ENCODE measurements around the gene TM7SF2. TPM values are rescaled to one million over a fixed set of nuclear protein-coding genes. Genes with fewer than 3 reads are reported as not detected.

TM7SF2 gene
- total RNA-seq, 1 experiment from 2014 or later, result 74.8 TPM

DNA sequence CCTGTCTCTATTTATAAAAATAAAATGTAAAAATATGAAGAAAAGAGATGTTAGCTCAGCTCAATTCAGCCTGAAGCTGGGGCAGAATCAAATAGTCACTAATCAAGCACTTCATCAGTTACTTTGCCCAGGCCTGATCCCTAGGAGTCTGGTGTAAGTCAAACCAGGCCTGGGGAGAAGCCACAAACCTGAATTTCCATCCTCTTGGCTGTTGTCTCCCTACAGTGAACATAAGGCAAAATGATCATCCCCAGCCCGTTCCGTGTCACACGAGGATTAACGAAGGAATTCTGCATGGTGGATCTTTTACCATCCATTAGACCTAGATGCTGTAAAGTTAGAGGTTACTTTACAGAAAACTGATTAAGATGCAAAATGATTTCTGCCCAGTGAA is 46.8 kb upstream of the TM7SF2 start:
- H3K79me1 ChIP-seq (ENCODE audit: insufficient read depth, low read depth, low read length, poor library complexity, severe bottlenecking), result no peaks in the 10 kb centered on the region
- H3K27ac ChIP-seq (ENCODE audit: insufficient read length, low read depth, low read length), result no peak overlapping the region
- H3K27me3 ChIP-seq (ENCODE audit: insufficient read depth, low read length), result no peaks in the 10 kb centered on the region
- H3K4me2 ChIP-seq (ENCODE audit: insufficient read depth, insufficient read length, low read length), result no peak overlapping the region
- H3T11ph ChIP-seq (ENCODE audit: low read length), result no peak overlapping the region
- no peaks in the 10 kb centered on the region for H3K79me2 ChIP-seq (ENCODE audit: insufficient read depth, low read length)
- H2BK15ac ChIP-seq (ENCODE audit: low read depth, low read length), result no peak overlapping the region
- no peak overlapping the region for H2BK120ac ChIP-seq (ENCODE audit: low read depth, low read length, poor library complexity, severe bottlenecking)
- H4K8ac ChIP-seq (replicated peaks; ENCODE audit: insufficient read length, low read depth, low read length), result no peak overlapping the region
- no peak overlapping the region for H4K5ac ChIP-seq (ENCODE audit: insufficient read length, low read depth, low read length)
- peaks cover 3% of the 10 kb centered on the region for H3K27me3 Mint-ChIP-seq (ENCODE audit: low read depth)
- H3K23me2 ChIP-seq (ENCODE audit: insufficient read length, low read depth, low read length, poor library complexity, severe bottlenecking), result no peaks in the 10 kb centered on the region
- no peak overlapping the region for H3K9ac ChIP-seq (ENCODE audit: extremely low read depth, insufficient read length, low read length)
- H2BK5ac ChIP-seq (ENCODE audit: insufficient read length, low read length), result no peak overlapping the region
- no peak overlapping the region for H3K14ac ChIP-seq (ENCODE audit: insufficient read depth, low read length)
- no peak overlapping the region for H3K27ac Mint-ChIP-seq
- peaks cover 25 to 34% of the 10 kb centered on the region in 2 experiments for H3K4me1 Mint-ChIP-seq
- H3K4ac ChIP-seq (ENCODE audit: low read depth, low read length), result no peak overlapping the region
- no peak overlapping the region for H3K23ac ChIP-seq (ENCODE audit: insufficient read length, low read depth, low read length)
- no peaks in the 10 kb centered on the region for H3K36me3 Mint-ChIP-seq (ENCODE audit: insufficient read depth in 1 of 3, low read depth in 3 of 3)
- no peaks in the 10 kb centered on the region for H3K9me3 ChIP-seq (ENCODE audit: control insufficient read depth, low read depth, low read length)
- no peak overlapping the region for H2BK12ac ChIP-seq (ENCODE audit: insufficient read length, low read depth, low read length)
- no peak overlapping the region for H2BK20ac ChIP-seq (ENCODE audit: low read depth, low read length, poor library complexity, severe bottlenecking)
- H3K4me1 ChIP-seq (ENCODE audit: insufficient read depth, low read length), result peaks cover 6% of the 10 kb centered on the region; the same call in 1 of the 2 replicates
- H2AFZ ChIP-seq (ENCODE audit: low read length), result no peak overlapping the region
- WGBS (ENCODE audit: extremely low coverage, insufficient read length, low lambda C conversion rate), result no CpG with 5 or more reads among the region's 4 CpGs
- H4K91ac ChIP-seq (ENCODE audit: insufficient read length, low read depth, low read length), result no peak overlapping the region
- H3K4me3 Mint-ChIP-seq, result no peak overlapping the region
- TF ChIP-seq, protein P1, sequence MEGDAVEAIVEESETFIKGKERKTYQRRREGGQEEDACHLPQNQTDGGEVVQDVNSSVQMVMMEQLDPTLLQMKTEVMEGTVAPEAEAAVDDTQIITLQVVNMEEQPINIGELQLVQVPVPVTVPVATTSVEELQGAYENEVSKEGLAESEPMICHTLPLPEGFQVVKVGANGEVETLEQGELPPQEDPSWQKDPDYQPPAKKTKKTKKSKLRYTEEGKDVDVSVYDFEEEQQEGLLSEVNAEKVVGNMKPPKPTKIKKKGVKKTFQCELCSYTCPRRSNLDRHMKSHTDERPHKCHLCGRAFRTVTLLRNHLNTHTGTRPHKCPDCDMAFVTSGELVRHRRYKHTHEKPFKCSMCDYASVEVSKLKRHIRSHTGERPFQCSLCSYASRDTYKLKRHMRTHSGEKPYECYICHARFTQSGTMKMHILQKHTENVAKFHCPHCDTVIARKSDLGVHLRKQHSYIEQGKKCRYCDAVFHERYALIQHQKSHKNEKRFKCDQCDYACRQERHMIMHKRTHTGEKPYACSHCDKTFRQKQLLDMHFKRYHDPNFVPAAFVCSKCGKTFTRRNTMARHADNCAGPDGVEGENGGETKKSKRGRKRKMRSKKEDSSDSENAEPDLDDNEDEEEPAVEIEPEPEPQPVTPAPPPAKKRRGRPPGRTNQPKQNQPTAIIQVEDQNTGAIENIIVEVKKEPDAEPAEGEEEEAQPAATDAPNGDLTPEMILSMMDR (conservative IDR thresholded peaks at IDR 0.05), result no peak
- no peak overlapping the region for H3K56ac ChIP-seq (ENCODE audit: insufficient read length, low read depth, low read length)
- H2AK5ac ChIP-seq (ENCODE audit: insufficient read length, low read length), result no peak overlapping the region
- no peak for DNase-seq
- no peak overlapping the region for H3K18ac ChIP-seq (ENCODE audit: insufficient read length, low read depth, low read length)
- H4K20me1 ChIP-seq (ENCODE audit: control insufficient read depth, insufficient read depth, insufficient read length), result no peaks in the 10 kb centered on the region
- no peaks in the 10 kb centered on the region for H3K9me3 Mint-ChIP-seq
